AG09309 (cell line): ENCODE measurements around the gene DCTN3.

Experiments
- DNase-seq: peaks from one replicate; pipeline ENCODE4 v3.0.0-alpha.2; 2010; ENCODE audit warnings: low read depth
- H3K4me3 ChIP-seq: 2 replicates; pipeline ENCODE4 v1.5.1; 2011; ENCODE audit warnings: mild to moderate bottlenecking, low read depth, low read length, moderate library complexity; ENCODE audit not compliant: control insufficient read depth
- CTCF ChIP-seq: IDR thresholded peaks from 2 replicates; pipeline ENCODE4 v1.5.1; 2011; ENCODE audit warnings: mild to moderate bottlenecking, low read depth, low read length, inconsistent platforms; ENCODE audit not compliant: insufficient read depth, control insufficient read depth; ENCODE audit errors: missing control alignments

DCTN3 gene

DNA sequence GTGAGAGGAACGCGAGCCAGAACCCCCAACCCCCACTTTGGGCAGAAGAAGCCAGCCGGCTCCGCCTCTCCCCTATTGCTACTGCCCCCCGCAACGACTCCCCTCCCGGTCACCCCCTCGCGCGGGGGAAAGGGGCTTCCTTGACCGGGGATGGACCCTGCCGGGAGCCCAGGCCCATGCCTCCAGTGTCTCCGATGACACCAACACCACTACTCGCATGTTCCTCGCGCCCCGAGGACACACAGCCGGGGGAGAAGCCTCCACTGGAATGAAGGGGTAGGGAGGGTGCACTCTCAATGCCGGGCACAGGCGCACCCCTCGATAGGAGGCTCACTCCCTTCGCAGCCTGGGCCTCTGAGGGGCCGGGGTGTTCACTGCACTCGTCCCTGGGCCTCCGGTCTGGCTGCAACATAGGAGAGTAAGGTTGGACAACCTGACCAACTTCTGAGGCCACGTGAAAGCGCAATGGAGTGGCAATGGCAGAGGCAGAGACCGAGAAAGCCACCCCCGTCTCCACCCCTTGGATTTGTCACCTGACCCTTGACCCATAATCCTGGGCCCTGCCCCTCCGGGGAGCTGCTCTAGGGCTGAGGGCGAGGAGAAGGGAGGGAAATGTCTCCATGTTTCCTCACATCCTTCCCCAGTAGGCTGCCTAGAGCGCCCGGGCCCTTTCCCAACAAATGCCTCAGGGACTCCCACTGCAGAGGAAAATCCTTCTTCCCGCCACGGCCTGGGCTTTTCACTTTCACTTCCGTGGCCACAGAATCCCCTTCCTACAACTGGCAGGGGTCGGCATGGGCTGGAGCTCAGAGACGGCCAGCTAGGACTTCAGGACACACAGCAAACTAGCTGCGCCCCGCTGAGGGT, 29.7 kb downstream of the DCTN3 start:
- H3K4me3 ChIP-seq: no peak overlapping the region; the same call in 1 of the 2 replicates
- no peak for TF ChIP-seq CTCF
- DNase-seq: no peak

- H3K4me3 ChIP-seq: no peak within 1 kb of the TSS; the same call in none of the 2 replicates
- DNase-seq: no peak
- no peak for TF ChIP-seq CTCF
Measured at GRCh38 chr9:34589636-34590380, 30.5 kb downstream of the DCTN3 start, which contains the start of gene CNTFR. Gene CNTFR (minus strand): TSS chr9:34589724. CDS start chr9:34568981, 20,743 bp downstream.

DNA sequence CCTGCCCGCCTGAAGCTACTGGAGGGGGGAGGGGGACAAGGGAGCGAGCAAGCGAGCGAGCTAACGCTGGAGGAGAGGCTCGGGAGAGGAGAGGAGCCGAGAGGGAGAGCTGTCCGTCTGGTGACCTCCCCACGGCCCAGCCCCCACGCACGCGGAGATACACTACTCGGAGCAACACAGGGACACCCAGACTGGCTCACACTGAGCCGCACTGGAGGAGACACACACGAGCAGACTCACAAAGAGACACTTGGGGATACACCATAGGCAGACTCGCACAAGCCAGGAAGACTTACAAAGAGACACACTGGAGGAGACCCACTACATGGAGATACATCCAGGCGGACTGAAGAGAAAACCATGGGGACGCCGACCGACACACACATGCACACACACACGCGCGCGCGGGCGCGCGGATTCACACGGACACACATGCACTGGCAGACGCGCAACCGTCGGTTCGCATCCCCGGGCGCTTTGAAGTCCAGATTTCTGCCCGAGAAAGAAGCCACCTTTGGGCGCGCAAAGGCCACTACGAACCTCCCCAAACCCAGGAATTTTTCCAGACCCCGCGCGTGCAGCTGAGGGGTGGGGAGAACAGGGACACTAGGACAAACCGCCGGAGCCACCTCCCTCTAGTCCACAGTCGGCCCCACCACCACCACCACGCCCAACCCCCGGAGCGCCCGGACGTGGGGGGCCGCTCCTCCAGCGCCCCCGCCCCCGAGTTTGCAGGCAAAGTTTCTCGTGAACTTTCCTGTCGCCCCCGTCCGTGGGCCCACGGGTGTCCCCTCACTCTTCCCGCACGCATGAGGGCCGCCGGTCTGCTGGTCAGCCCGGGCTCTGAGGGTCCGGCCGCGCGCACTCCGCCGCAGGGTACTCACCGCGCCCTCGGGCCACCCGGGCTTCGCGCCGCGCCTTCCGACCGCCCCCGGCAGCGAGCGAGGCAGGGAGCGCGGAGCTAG, 31.3 kb downstream of the DCTN3 start:
- DNase-seq: no peak
- no peak for TF ChIP-seq CTCF
- no peak overlapping the region for H3K4me3 ChIP-seq

- no peak for DNase-seq
- no peak overlapping the region for H3K4me3 ChIP-seq
- TF ChIP-seq CTCF: no peak
Measured at GRCh38 chr9:34587271-34587670, 33.0 kb downstream of the DCTN3 start.

DNA sequence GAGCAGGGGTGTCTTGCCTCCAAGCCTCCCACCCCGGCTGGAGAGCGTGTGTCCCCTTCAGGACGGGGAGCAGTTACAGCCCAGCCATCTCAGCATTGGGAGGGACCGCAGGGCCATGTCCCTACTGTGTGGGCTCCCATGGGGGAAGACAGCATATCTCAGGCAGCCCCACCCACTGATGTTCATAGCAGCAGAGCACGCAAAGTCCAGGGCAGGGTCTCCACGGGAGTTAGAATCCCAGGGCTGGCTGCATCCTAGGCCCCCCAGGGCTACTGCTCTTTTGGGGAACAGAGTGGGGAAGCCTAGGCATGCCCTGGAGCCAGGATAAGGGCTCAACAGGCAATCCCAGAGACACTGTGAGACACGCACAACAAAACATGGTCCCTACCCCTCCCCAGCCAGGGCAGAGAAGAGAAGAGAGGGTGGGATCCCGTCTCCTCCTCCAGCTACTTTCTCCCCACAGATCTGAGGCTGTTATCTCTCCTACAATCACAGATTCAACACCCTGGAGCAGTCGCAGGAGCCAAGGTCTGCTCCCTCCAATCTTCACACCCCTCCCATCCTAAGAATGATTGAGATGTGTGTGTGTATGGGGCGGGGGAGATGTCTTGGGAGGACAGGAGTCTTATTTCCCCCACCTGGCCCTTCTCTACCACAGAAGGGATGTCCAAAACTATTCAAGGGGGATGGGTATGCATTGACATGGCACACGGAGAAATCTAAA, 34.2 kb downstream of the DCTN3 start:
- no peak for TF ChIP-seq CTCF
- H3K4me3 ChIP-seq: no peak overlapping the region
- DNase-seq: no peak
